GM12878 (cell line): ENCODE results near the gene SIGLEC6. TPM values are rescaled to one million over a fixed set of nuclear protein-coding genes. Genes with fewer than 3 reads are reported as not detected.
A peak's percentile ranks its signal among the peaks of the same experiment; 100 is the strongest.

ENCODE experiments used
- BRCA1 ChIP-seq: IDR thresholded peaks from 2 replicates; pipeline ENCODE4 v1.6.1; 2011; ENCODE audit warnings: low read depth, low read length, improper control_type of control experiment
- EED ChIP-seq: sonication (generic); IDR thresholded peaks from 2 replicates; pipeline ENCODE4 v1.6.1; 2016; ENCODE audit warnings: antibody characterized with exemption, low read depth
- IKZF1 ChIP-seq: fragments of 450-650 bp; conservative IDR thresholded peaks from 2 replicates; pipeline ENCODE4 v1.6.1; 2017; ENCODE audit warnings: antibody characterized with exemption, mild to moderate bottlenecking
- SREBF1 ChIP-seq: IDR thresholded peaks from 2 replicates; pipeline ENCODE4 v1.6.1; 2012; ENCODE audit warnings: mild to moderate bottlenecking, low read length
- YBX1 ChIP-seq: fragments of 450-650 bp; IDR thresholded peaks from 2 replicates; pipeline ENCODE4 v1.6.1; 2016; ENCODE audit warnings: antibody characterized with exemption
- polyA plus RNA-seq, 11 experiments: library from polyadenylated mRNA; depleted of rRNA in 4 of 11; unstranded in 6 of 11; stranded (reverse) in 5 of 11; fragments of >200 nt; fragmentation: Nextera tagmentation in 4 of 11; fragmentation: Illumina TruSeq in 1 of 11; extraction: Ambion mirVana in 4 of 11; extraction: Trizol in 1 of 11; gene quantifications; 1 replicate in 1 of 11; 2 replicates in 10 of 11; pipeline versions ENCODE4 v1.2.1 to v1.2.3, GENCODE V29; 2011 to 2016; ENCODE audit warnings: inconsistent platforms in 2 of 11, missing spikeins in 2 of 11, low read depth in 1 of 11
- total RNA-seq, 4 experiments: library from RNA; depleted of rRNA in 3 of 4; stranded (reverse); fragments of >200 nt in 3 of 4; fragmentation: Illumina TruSeq in 1 of 4; extraction: Trizol in 1 of 4; gene quantifications; 2 replicates each; pipeline versions ENCODE4 v1.2.1 to v1.2.3, GENCODE V29; 2013 to 2021
- TF ChIP-seq, protein P1 (sequence below): fragments of 450-650 bp; IDR thresholded peaks from 2 replicates; pipeline ENCODE4 v1.6.1; 2017; ENCODE audit warnings: mild to moderate bottlenecking, moderate library complexity
- TF ChIP-seq, protein P2 (sequence below): IDR thresholded peaks from 2 replicates; pipeline ENCODE4 v1.6.1; 2012; ENCODE audit warnings: mild to moderate bottlenecking, low read depth, low read length

The SIGLEC6 gene
- total and polyA plus RNA-seq, 10 of the 15 experiments (the other 5 are each of a cell fraction or from before 2014, with no cell fraction given): 0.08 to 0.40 (median 0.27) TPM; not detected in 2

DNA sequence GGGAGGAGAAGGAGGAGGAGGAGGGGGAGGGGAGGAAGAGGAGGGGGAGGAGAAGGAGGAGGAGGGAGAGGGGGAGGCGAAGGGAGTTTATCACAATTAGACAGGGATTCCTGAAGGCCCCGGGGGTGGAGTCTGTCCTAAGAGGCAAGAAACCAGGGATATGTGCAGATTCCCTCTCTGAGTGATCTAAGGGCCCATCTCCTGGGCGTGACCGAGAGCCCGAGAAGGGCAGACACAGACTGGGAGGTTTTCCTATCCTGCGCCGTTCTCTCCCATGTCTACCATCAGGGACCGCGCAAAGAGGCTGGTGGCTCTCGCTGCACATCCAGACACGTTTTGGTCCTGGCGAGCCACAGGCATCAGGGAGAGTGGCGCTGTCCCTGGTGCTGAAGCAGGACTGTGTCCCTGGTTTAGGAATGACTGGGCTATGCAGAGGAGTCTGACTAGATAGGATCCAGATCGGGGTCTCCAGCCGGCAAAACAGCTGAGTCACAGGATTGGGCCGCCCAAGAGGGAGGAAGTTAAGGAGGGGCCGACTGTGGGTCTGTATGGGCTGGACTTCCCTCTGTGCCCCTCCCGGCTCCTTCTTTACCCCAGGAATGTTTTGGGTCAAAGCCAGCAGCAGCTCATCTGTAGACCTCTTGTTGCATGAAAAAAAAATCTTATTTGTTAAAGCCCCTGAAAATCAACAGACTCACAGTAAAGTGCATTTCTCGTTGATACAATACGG, 21.7 kb upstream of the SIGLEC6 start (continued):
- TF ChIP-seq, protein P1, sequence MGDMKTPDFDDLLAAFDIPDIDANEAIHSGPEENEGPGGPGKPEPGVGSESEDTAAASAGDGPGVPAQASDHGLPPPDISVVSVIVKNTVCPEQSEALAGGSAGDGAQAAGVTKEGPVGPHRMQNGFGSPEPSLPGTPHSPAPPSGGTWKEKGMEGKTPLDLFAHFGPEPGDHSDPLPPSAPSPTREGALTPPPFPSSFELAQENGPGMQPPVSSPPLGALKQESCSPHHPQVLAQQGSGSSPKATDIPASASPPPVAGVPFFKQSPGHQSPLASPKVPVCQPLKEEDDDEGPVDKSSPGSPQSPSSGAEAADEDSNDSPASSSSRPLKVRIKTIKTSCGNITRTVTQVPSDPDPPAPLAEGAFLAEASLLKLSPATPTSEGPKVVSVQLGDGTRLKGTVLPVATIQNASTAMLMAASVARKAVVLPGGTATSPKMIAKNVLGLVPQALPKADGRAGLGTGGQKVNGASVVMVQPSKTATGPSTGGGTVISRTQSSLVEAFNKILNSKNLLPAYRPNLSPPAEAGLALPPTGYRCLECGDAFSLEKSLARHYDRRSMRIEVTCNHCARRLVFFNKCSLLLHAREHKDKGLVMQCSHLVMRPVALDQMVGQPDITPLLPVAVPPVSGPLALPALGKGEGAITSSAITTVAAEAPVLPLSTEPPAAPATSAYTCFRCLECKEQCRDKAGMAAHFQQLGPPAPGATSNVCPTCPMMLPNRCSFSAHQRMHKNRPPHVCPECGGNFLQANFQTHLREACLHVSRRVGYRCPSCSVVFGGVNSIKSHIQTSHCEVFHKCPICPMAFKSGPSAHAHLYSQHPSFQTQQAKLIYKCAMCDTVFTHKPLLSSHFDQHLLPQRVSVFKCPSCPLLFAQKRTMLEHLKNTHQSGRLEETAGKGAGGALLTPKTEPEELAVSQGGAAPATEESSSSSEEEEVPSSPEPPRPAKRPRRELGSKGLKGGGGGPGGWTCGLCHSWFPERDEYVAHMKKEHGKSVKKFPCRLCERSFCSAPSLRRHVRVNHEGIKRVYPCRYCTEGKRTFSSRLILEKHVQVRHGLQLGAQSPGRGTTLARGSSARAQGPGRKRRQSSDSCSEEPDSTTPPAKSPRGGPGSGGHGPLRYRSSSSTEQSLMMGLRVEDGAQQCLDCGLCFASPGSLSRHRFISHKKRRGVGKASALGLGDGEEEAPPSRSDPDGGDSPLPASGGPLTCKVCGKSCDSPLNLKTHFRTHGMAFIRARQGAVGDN: no peak
- TF ChIP-seq BRCA1: no peak
- peak; percentile 16; the same call in 1 of the 2 replicates for TF ChIP-seq IKZF1
- TF ChIP-seq, protein P2, sequence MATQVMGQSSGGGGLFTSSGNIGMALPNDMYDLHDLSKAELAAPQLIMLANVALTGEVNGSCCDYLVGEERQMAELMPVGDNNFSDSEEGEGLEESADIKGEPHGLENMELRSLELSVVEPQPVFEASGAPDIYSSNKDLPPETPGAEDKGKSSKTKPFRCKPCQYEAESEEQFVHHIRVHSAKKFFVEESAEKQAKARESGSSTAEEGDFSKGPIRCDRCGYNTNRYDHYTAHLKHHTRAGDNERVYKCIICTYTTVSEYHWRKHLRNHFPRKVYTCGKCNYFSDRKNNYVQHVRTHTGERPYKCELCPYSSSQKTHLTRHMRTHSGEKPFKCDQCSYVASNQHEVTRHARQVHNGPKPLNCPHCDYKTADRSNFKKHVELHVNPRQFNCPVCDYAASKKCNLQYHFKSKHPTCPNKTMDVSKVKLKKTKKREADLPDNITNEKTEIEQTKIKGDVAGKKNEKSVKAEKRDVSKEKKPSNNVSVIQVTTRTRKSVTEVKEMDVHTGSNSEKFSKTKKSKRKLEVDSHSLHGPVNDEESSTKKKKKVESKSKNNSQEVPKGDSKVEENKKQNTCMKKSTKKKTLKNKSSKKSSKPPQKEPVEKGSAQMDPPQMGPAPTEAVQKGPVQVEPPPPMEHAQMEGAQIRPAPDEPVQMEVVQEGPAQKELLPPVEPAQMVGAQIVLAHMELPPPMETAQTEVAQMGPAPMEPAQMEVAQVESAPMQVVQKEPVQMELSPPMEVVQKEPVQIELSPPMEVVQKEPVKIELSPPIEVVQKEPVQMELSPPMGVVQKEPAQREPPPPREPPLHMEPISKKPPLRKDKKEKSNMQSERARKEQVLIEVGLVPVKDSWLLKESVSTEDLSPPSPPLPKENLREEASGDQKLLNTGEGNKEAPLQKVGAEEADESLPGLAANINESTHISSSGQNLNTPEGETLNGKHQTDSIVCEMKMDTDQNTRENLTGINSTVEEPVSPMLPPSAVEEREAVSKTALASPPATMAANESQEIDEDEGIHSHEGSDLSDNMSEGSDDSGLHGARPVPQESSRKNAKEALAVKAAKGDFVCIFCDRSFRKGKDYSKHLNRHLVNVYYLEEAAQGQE: peak; percentile 97
- no peak for TF ChIP-seq SREBF1
- TF ChIP-seq EED: 0 out of 2 replicates have a peak, but pooled peaks have one; percentile 18
- no peak for TF ChIP-seq YBX1
